ENCODE results near the gene HEMGN.

HEMGN gene

GRCh38 chr9:97895695-97896332, 42.2 kb downstream of the HEMGN start:
- DNase-seq (ENCODE audit: low read depth, low spot score), result no peak

GRCh38 chr9:97895211-97895610, 42.8 kb downstream of the HEMGN start:
- DNase-seq (ENCODE audit: low read depth, low spot score), result no peak

- DNase-seq (ENCODE audit: low read depth, low spot score), result no peak
These were observed 45.6 kb downstream of the HEMGN start for GRCh38 chr9:97892421-97892820.

GRCh38 chr9:97891736-97892135, 46.2 kb downstream of the HEMGN start:
- no peak for DNase-seq (ENCODE audit: low read depth, low spot score)

DNA sequence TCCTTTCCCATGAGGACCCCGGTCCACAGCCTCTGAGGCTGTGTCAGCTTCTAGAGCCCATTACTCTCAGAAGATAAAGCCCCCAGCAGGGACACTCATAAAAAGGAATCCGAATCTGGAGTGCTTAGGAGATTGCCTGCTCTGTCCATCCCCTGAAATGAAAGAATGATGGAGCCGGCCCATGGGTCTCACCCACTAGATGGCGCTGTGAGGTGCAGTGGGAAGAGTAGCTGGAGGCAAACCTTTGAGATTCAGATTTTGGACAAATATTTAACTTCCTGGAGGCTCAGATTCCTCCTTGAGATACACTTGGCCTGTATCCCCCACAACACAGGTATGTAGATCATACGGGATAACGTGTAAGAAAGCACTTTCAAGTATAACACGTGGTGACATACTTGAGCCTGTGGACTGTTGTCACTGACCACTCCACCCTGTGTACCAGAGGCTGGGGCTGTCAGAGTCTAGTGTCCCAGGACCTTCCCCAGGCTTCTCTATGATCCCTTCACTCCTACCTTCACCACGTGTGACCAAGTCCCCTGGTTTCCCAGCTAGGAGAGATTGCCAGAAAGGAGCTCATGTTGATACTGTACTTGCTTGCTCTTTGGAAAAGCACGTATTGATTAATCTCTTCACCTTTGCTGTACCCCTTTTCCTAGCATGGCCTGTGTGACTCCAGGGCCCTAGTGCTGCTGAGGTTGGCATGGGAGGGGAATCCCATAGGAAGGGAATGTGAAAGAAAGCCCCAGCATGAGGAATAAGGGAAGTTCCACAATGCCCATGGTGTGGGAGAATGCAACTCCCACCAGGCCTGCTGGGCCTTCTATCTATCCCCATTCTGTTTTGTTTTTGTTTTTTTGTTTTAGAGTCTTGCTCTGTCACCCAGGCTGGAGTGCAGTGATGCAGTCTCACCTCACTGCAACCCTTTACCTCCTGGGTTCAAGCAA, 47.8 kb downstream of the HEMGN start:
- no peak for DNase-seq (ENCODE audit: low read depth, low spot score)

GRCh38 chr9:97880336-97880735, 57.6 kb downstream of the HEMGN start:
- DNase-seq (ENCODE audit: low read depth, low spot score), result no peak
